Smooth muscle cell (in vitro differentiated cells): ENCODE data around the gene PURA. TPM values are rescaled to one million over a fixed set of nuclear protein-coding genes. Genes with fewer than 3 reads are reported as not detected.

Experiments used
- DNase-seq: peaks from one replicate; lab custom pipeline; 2025; ENCODE audit not compliant: unreplicated experiment; lab: John Stamatoyannopoulos, UW
- H2AFZ ChIP-seq: fragments of 200-600 bp; sonication (generic); 2 replicates; pipeline ENCODE4 v1.6.0; 2016; ENCODE audit warnings: antibody characterized with exemption, low read depth, mild to moderate bottlenecking
- H3F3A ChIP-seq: fragments of 200-600 bp; sonication (generic); 2 replicates; pipeline ENCODE4 v1.6.0; 2017; ENCODE audit warnings: antibody characterized with exemption, low read depth
- H3K27ac ChIP-seq: fragments of 200-600 bp; sonication (generic); 2 replicates; pipeline ENCODE4 v1.5.1; 2016; ENCODE audit warnings: low read depth, mild to moderate bottlenecking
- H3K27me3 ChIP-seq: fragments of 200-600 bp; sonication (generic); 2 replicates; pipeline ENCODE4 v1.6.1; 2016; ENCODE audit warnings: low read depth, mild to moderate bottlenecking
- H3K36me3 ChIP-seq: fragments of 200-600 bp; sonication (generic); 2 replicates; pipeline ENCODE4 v1.5.1; 2016; ENCODE audit warnings: low read depth
- H3K4me1 ChIP-seq: fragments of 200-600 bp; sonication (generic); 2 replicates; pipeline ENCODE4 v1.5.1; 2016; ENCODE audit warnings: low read depth
- H3K4me2 ChIP-seq: fragments of 200-600 bp; sonication (generic); 2 replicates; pipeline ENCODE4 v1.6.0; 2016; ENCODE audit warnings: mild to moderate bottlenecking
- H3K4me3 ChIP-seq: fragments of 200-600 bp; sonication (generic); 2 replicates; pipeline ENCODE4 v1.5.1; 2016; ENCODE audit warnings: mild to moderate bottlenecking
- H3K79me2 ChIP-seq: fragments of 200-600 bp; sonication (generic); 2 replicates; pipeline ENCODE4 v1.6.0; 2016; ENCODE audit warnings: low read depth, mild to moderate bottlenecking
- H3K9ac ChIP-seq: fragments of 200-600 bp; sonication (generic); 2 replicates; pipeline ENCODE4 v1.6.0; 2016; ENCODE audit warnings: low read depth
- H3K9me3 ChIP-seq: fragments of 200-600 bp; sonication (generic); replicated peaks from 2 replicates; pipeline ENCODE4 v1.5.1; 2016; ENCODE audit warnings: low read depth
- H4K20me1 ChIP-seq: fragments of 200-600 bp; sonication (generic); 2 replicates; pipeline ENCODE4 v1.6.0; 2016; ENCODE audit warnings: low read depth
- CTCF ChIP-seq: fragments of 200-600 bp; sonication (generic); IDR thresholded peaks from 2 replicates; pipeline ENCODE4 v1.5.1; 2017; ENCODE audit warnings: borderline replicate concordance, mild to moderate bottlenecking, antibody characterized with exemption; ENCODE audit not compliant: insufficient read depth, poor library complexity, severe bottlenecking
- WGBS: methylation state at CpG from one replicate; pipeline ENCODE4 v1.1.7; 2016; ENCODE audit warnings: low lambda C conversion rate; 5-methylcytosine and 5-hydroxymethylcytosine counted together
- polyA plus RNA-seq: library from polyadenylated mRNA; unstranded; fragments of >200 nt; fragmentation: Nextera tagmentation; extraction: Ambion mirVana; gene quantifications from 2 replicates; pipeline ENCODE4 v1.2.1, GENCODE V29; 2016
- total RNA-seq: library from RNA; depleted of rRNA; stranded (reverse); fragments of >200 nt; gene quantifications from 2 replicates; pipeline ENCODE4 v1.2.3, GENCODE V29; 2014

Gene PURA
- total and polyA plus RNA-seq, 2 experiments from 2014 or later, result 5.2 to 9.4 TPM

DNA sequence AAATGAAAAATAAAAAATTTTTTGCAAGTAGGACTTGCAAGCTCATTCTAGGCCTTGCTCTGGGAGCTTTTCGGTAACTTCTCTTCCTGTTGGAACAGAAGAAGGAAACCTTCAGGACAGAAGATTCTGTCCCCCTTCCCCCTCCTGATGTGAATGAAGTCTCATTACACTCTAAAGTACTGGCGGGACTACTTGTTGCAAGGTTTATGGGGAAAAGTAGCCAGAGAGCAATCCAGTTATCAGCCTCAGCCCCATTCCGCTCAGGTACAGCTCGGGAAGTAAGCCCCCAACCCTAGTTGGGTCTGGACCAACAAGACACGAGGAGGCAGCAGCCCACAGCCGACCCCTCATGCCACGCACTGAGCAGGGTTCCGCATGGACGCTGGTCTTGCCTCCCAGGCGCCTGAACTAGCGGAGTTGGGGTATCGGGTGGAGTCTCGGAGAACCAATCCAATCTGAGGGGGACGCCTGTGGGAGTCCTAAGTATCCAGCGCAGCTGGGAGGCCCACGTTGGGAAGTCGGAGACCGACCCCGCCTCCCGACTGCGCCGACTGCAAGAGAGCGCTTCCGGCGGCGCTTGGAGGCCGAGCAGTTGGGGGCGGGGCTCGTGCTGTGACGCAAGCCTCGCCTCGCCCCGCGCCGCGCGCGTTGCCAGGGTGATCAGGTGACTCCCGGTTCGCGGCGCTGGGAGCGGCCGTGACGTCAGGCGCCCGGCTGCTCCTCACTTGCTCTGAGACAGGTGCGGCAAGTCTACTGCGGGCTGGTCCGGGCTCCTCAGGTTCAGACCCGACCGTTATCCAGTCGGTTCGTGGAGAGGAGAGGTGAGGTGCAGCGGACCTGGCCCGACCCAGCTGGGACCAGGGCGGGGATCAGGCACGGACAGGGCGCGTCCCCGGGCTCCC, 60.8 kb downstream of the PURA start, which contains the start of gene CYSTM1:
CYSTM1 (plus strand) TSS at position 724 of the 902 bp plus-strand sequence. CDS start 19,278 bp downstream, outside the sequence.
- peak within 1 kb of the TSS; percentile 89 for H2AFZ ChIP-seq
- peak within 1 kb of the TSS; percentile 95 for H3K9ac ChIP-seq
- H3K4me3 ChIP-seq, result peak within 1 kb of the TSS; percentile 79
- no peaks in the 10 kb centered on the region for H3K36me3 ChIP-seq
- H3F3A ChIP-seq, result no peaks in the 10 kb centered on the region
- no peaks in the 10 kb centered on the region for H3K27me3 ChIP-seq
- H3K79me2 ChIP-seq, result no peaks in the 10 kb centered on the region
- peak; percentile 81 for DNase-seq
- H3K9me3 ChIP-seq, result no peaks in the 10 kb centered on the region
- TF ChIP-seq CTCF, result no peak
- peak within 1 kb of the TSS; percentile 98 for H3K4me2 ChIP-seq
- 3% methylated on average over 59 of the region's 61 CpGs for WGBS
- no peaks in the 10 kb centered on the region for H4K20me1 ChIP-seq
- peaks cover 6% of the 10 kb centered on the region for H3K4me1 ChIP-seq
- H3K27ac ChIP-seq, result peak within 1 kb of the TSS; percentile 89

Other genes with a start within 250 kb of the PURA start
- 0.09 and 0.40 TPM in 2 replicates for gene NRG2, start 70.8 kb upstream of the PURA start, total RNA-seq
- gene NRG2, start 70.8 kb upstream of the PURA start, polyA plus RNA-seq, result 0.11 and 0.25 TPM in 2 replicates
- gene IGIP, start 11.8 kb downstream of the PURA start, total RNA-seq, result 2.5 and 4.3 TPM in 2 replicates
- gene IGIP, start 11.8 kb downstream of the PURA start, polyA plus RNA-seq, result 0.72 and 1.4 TPM in 2 replicates
- gene CYSTM1, start 61.1 kb downstream of the PURA start, total RNA-seq, result 9.4 and 23.5 TPM in 2 replicates
- gene CYSTM1, start 61.1 kb downstream of the PURA start, polyA plus RNA-seq, result 31.3 and 45.6 TPM in 2 replicates
- 140 and 154 TPM in 2 replicates for gene PFDN1, start 189.0 kb downstream of the PURA start, total RNA-seq
- 145 and 159 TPM in 2 replicates for gene PFDN1, start 189.0 kb downstream of the PURA start, polyA plus RNA-seq
- 36.7 and 46.0 TPM in 2 replicates for gene HBEGF, start 232.5 kb downstream of the PURA start, total RNA-seq
- 33.8 and 37.1 TPM in 2 replicates for gene HBEGF, start 232.5 kb downstream of the PURA start, polyA plus RNA-seq
- gene SLC4A9, start 246.1 kb downstream of the PURA start, total RNA-seq, result not detected in 2 replicates
- not detected in 2 replicates for gene SLC4A9, start 246.1 kb downstream of the PURA start, polyA plus RNA-seq